Thyroid gland (tissue), 4 donors: Measurements from ENCODE around the gene TMEM51.

Experiments
- CTCF ChIP-seq, 6 experiments: fragments of 200-600 bp in 3 of 6; fragments of 450-650 bp in 3 of 6; sonication (generic) in 3 of 6; IDR thresholded peaks; one replicate each; pipeline ENCODE4 v1.5.1; 2016 to 2019; ENCODE audit warnings: antibody characterized with exemption in 6 of 6, mild to moderate bottlenecking in 2 of 6, inconsistent platforms in 1 of 6, moderate library complexity in 1 of 6
- POLR2A ChIP-seq, 2 donors: fragments of 450-650 bp; IDR thresholded peaks; one replicate each; pipeline ENCODE4 v1.6.1; 2017; ENCODE audit warnings: antibody characterized with exemption in 2 of 2, mild to moderate bottlenecking in 2 of 2, moderate library complexity in 1 of 2

GRCh38 chr1:15206418-15207030 lies 53.0 kb downstream of the TMEM51 start:
- TF ChIP-seq CTCF (IDR thresholded peaks at IDR 0.05) (no peak), POLR2A (IDR thresholded peaks at IDR 0.05) (no peak)
